Esophagus squamous epithelium (tissue), 5 donors: ENCODE data around the gene PRKCB. TPM values are rescaled to one million over a fixed set of nuclear protein-coding genes. Genes with fewer than 3 reads are reported as not detected.

Experiments used
- DNase-seq: peaks from one replicate; lab custom pipeline; 2025; lab: John Stamatoyannopoulos, UW
- H3K27ac ChIP-seq, 4 donors: fragments of 200-600 bp; sonication (generic); one replicate each; pipeline ENCODE4 v1.5.1; 2016 to 2019; ENCODE audit warnings: mild to moderate bottlenecking in 1 of 4
- H3K27me3 ChIP-seq, 4 donors: fragments of 200-600 bp; sonication (generic); 1 replicate in 3 of 4; 2 replicates in 1 of 4; pipeline versions ENCODE4 v1.5.1 to v1.6.0; 2017 to 2021; ENCODE audit warnings: antibody characterized with exemption in 1 of 4
- H3K36me3 ChIP-seq, 3 donors: fragments of 200-600 bp; sonication (generic); one replicate each; pipeline ENCODE4 v1.5.1; 2016 to 2019
- H3K4me1 ChIP-seq, 3 donors: fragments of 200-600 bp; sonication (generic); one replicate each; pipeline ENCODE4 v1.5.1; 2017 to 2019
- H3K4me3 ChIP-seq, 4 donors: fragments of 200-600 bp; sonication (generic); 1 replicate in 3 of 4; 2 replicates in 1 of 4; pipeline ENCODE4 v1.5.1; 2016 to 2019; ENCODE audit warnings: mild to moderate bottlenecking in 2 of 4, moderate library complexity in 1 of 4
- H3K9me3 ChIP-seq, 3 donors: fragments of 200-600 bp; sonication (generic); one replicate each; pipeline ENCODE4 v1.5.1; 2016 to 2019
- CTCF ChIP-seq, 6 experiments: fragments of 450-650 bp in 4 of 6; fragments of 200-600 bp in 2 of 6; sonication (generic) in 2 of 6; IDR thresholded peaks; one replicate each; pipeline ENCODE4 v1.5.1; 2016 to 2019; ENCODE audit warnings: antibody characterized with exemption in 6 of 6, mild to moderate bottlenecking in 4 of 6, moderate library complexity in 4 of 6
- POLR2A ChIP-seq, 4 donors: fragments of 450-650 bp; IDR thresholded peaks; one replicate each; pipeline ENCODE4 v1.6.1; 2017; ENCODE audit warnings: antibody characterized with exemption in 4 of 4, mild to moderate bottlenecking in 4 of 4, moderate library complexity in 3 of 4
- WGBS, 2 donors: methylation state at CpG; one replicate each; pipeline ENCODE4 v1.1.5; 2018; 5-methylcytosine and 5-hydroxymethylcytosine counted together
- intact Hi-C: fragments of 100-400 bp; cut with DNase I; formaldehyde crosslinking; loops from one replicate; pipeline ENCODE4 v1.15.0; 2022
- total RNA-seq, 4 donors: library from RNA; depleted of rRNA; stranded (reverse); fragments of >200 nt; gene quantifications; one replicate each; pipeline ENCODE4 v1.1.0, GENCODE V29; 2016
- donor health status: DM: yes; HTN: yes; CAD: no.

The PRKCB gene
- total RNA-seq, 4 donors from 2014 or later, result 0.38 to 4.0 (median 1.7) TPM

- WGBS, 2 donors, result 40 to 84% methylated on average over 4 of the region's 4 CpGs
- TF ChIP-seq POLR2A (IDR thresholded peaks at IDR 0.05), result no peak
- no peak for TF ChIP-seq CTCF (IDR thresholded peaks at IDR 0.05)
- H3K27me3 ChIP-seq, result peaks cover 0 to 16% (median 0%) of the 10 kb centered on the region in 4 donors
These were observed 14.3 kb upstream of the PRKCB start for GRCh38 chr16:23821467-23821866.

GRCh38 chr16:23821875-23822688, 13.7 kb upstream of the PRKCB start:
- H3K27me3 ChIP-seq, result peaks cover 0 to 16% (median 0%) of the 10 kb centered on the region in 4 donors
- H3K9me3 ChIP-seq, result no peaks in the 10 kb centered on the region
- no peak for DNase-seq
- no peaks in the 10 kb centered on the region for H3K4me1 ChIP-seq
- intact Hi-C loops, result no loop called here
- no peaks in the 10 kb centered on the region for H3K36me3 ChIP-seq
- H3K4me3 ChIP-seq, result no peak overlapping the region
- TF ChIP-seq CTCF (IDR thresholded peaks at IDR 0.05), result no peak
- no peak for TF ChIP-seq POLR2A (IDR thresholded peaks at IDR 0.05)
- no peak overlapping the region for H3K27ac ChIP-seq
- WGBS, 2 donors, result 79 to 87% methylated on average over 6 of the region's 6 CpGs

More at GRCh38 chr16:23821467-23821866, 14.3 kb upstream of the PRKCB start:
- no peak overlapping the region for H3K27ac ChIP-seq
- H3K4me1 ChIP-seq, result no peaks in the 10 kb centered on the region
- no peaks in the 10 kb centered on the region for H3K9me3 ChIP-seq
- intact Hi-C loops, result no loop called here
- H3K4me3 ChIP-seq, result no peak overlapping the region
- no peaks in the 10 kb centered on the region for H3K36me3 ChIP-seq
- DNase-seq, result no peak

- Histone ChIP-seq H3K9me3 (no peaks in the 10 kb centered on the region), H3K27me3 (peaks cover 0 to 5% (median 0%) of the 10 kb centered on the region in 4 donors), H3K36me3 (no peaks in the 10 kb centered on the region), H3K4me1 (no peaks in the 10 kb centered on the region), H3K27ac (no peak overlapping the region), H3K4me3 (no peak overlapping the region)
- DNase-seq, result no peak
- no peak for TF ChIP-seq CTCF (IDR thresholded peaks at IDR 0.05)
- TF ChIP-seq POLR2A (IDR thresholded peaks at IDR 0.05), result no peak
- 61 to 63% methylated on average over 9 of the region's 9 CpGs for WGBS, 2 donors
- intact Hi-C loops, result no loop called here
These were observed 12.1 kb upstream of the PRKCB start for GRCh38 chr16:23823475-23824384.

GRCh38 chr16:23824909-23825308, 10.9 kb upstream of the PRKCB start:
- Histone ChIP-seq H3K9me3 (peaks cover 0 to 5% (median 0%) of the 10 kb centered on the region in 3 donors), H3K27ac (no peak overlapping the region), H3K27me3 (no peaks in the 10 kb centered on the region), H3K36me3 (no peaks in the 10 kb centered on the region), H3K4me3 (no peak overlapping the region), H3K4me1 (no peaks in the 10 kb centered on the region)
- 49 to 61% methylated on average over 4 of the region's 4 CpGs for WGBS, 2 donors
- intact Hi-C loops, result no loop called here
- no peak for TF ChIP-seq CTCF (IDR thresholded peaks at IDR 0.05)
- TF ChIP-seq POLR2A (IDR thresholded peaks at IDR 0.05), result no peak
- DNase-seq, result no peak
